SK-N-SH (cell line): ENCODE measurements around the gene HOXA1.

Experiments used
- CTCF ChIP-seq: fragments of 200-600 bp; sonication (generic); IDR thresholded peaks from 2 replicates; pipeline ENCODE4 v1.6.1; 2017; ENCODE audit warnings: antibody characterized with exemption, mild to moderate bottlenecking, moderate library complexity
- NRF1 ChIP-seq: IDR thresholded peaks from 2 replicates; pipeline ENCODE4 v1.6.1; 2012; ENCODE audit warnings: low read depth, mild to moderate bottlenecking, low read length

- TF ChIP-seq CTCF (no peak), NRF1 (no peak)
These were observed 46.8 kb upstream of the HOXA1 start for GRCh38 chr7:27142580-27143022.
